Breast epithelium (tissue), 3 donors: ENCODE data around the gene ABCA4.

Experiments
- POLR2AphosphoS5 ChIP-seq, 3 donors: sonication (generic); formaldehyde crosslinking; IDR thresholded peaks; one replicate each; pipeline ENCODE4 v1.6.1; 2017; ENCODE audit warnings: antibody characterized with exemption in 3 of 3
- TF ChIP-seq, protein P1 (sequence below), 3 donors: fragments of 450-650 bp; IDR thresholded peaks; one replicate each; pipeline ENCODE4 v1.5.1; 2016 to 2017; ENCODE audit warnings: antibody characterized with exemption in 3 of 3, mild to moderate bottlenecking in 3 of 3, moderate library complexity in 3 of 3

DNA sequence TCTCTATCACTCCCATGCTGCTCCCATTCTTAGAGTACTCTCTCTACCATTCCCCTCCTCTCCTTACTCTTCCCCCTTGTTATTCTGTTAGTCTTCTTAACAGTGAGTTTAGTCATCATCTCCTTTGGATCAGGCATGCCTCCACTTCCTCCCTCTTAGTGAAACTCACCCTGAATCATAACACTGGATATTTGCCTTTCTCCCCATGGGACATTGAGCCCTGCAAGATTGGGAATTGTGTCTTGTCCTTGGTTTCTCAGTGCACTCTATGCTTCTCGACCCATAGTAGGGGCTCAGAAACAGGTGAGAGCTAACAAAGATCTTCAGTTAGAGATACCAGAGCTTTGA is 143.4 kb downstream of the ABCA4 start:
- TF ChIP-seq, protein P1, sequence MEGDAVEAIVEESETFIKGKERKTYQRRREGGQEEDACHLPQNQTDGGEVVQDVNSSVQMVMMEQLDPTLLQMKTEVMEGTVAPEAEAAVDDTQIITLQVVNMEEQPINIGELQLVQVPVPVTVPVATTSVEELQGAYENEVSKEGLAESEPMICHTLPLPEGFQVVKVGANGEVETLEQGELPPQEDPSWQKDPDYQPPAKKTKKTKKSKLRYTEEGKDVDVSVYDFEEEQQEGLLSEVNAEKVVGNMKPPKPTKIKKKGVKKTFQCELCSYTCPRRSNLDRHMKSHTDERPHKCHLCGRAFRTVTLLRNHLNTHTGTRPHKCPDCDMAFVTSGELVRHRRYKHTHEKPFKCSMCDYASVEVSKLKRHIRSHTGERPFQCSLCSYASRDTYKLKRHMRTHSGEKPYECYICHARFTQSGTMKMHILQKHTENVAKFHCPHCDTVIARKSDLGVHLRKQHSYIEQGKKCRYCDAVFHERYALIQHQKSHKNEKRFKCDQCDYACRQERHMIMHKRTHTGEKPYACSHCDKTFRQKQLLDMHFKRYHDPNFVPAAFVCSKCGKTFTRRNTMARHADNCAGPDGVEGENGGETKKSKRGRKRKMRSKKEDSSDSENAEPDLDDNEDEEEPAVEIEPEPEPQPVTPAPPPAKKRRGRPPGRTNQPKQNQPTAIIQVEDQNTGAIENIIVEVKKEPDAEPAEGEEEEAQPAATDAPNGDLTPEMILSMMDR (IDR thresholded peaks at IDR 0.05), result no peak
- no peak for TF ChIP-seq POLR2AphosphoS5 (IDR thresholded peaks at IDR 0.05)
